HepG2 (cell line): ENCODE results near the gene HOXD4. TPM values are rescaled to one million over a fixed set of nuclear protein-coding genes. Genes with fewer than 3 reads are reported as not detected.

Experiments used
- DR1 ChIP-seq: sonication (generic); formaldehyde crosslinking; IDR thresholded peaks from 2 replicates; pipeline ENCODE4 v1.8.0; 2021; ENCODE audit warnings: mild to moderate bottlenecking, missing genetic modification reagents, inconsistent platforms
- EED ChIP-seq: sonication (generic); formaldehyde crosslinking; IDR thresholded peaks from 2 replicates; pipeline ENCODE4 v1.5.0; 2020; ENCODE audit warnings: mild to moderate bottlenecking, missing genetic modification reagents
- HOXA9 ChIP-seq: sonication (generic); formaldehyde crosslinking; IDR thresholded peaks from 2 replicates; pipeline ENCODE4 v1.8.1; 2022; ENCODE audit warnings: missing genetic modification reagents, mild to moderate bottlenecking, moderate library complexity, borderline replicate concordance
- IKZF4 ChIP-seq: sonication (generic); formaldehyde crosslinking; IDR thresholded peaks from 2 replicates; pipeline ENCODE4 v1.5.1; 2020; ENCODE audit warnings: borderline replicate concordance, mild to moderate bottlenecking, low read depth, missing genetic modification reagents; ENCODE audit errors: not compliant biosample characterization
- MAFF ChIP-seq: IDR thresholded peaks from 2 replicates; pipeline ENCODE4 v1.6.1; 2011; ENCODE audit warnings: low read depth, low read length, improper control_type of control experiment
- NCOR1 ChIP-seq: fragments of 200-600 bp; sonication (generic); IDR thresholded peaks from 2 replicates; pipeline ENCODE4 v1.7.0; 2017; ENCODE audit warnings: antibody characterized with exemption, low read length, borderline replicate concordance
- NONO ChIP-seq, 2 experiments: fragments of 450-650 bp in 1 of 2; sonication (generic) in 1 of 2; formaldehyde crosslinking in 1 of 2; IDR thresholded peaks in 1 of 2; conservative IDR thresholded peaks in 1 of 2; 2 replicates each; pipeline versions ENCODE4 v1.6.1 to v1.8.0; 2017 to 2022; ENCODE audit warnings: mild to moderate bottlenecking in 1 of 2, missing genetic modification reagents in 1 of 2, moderate library complexity in 1 of 2
- NPAS2 ChIP-seq: sonication (generic); formaldehyde crosslinking; IDR thresholded peaks from 2 replicates; pipeline ENCODE4 v1.8.0; 2022; ENCODE audit warnings: mild to moderate bottlenecking, missing genetic modification reagents, borderline replicate concordance
- NR2C2 ChIP-seq: sonication (generic); formaldehyde crosslinking; IDR thresholded peaks from 2 replicates; pipeline ENCODE4 v1.4.0; 2020; ENCODE audit warnings: missing genetic modification reagents, mild to moderate bottlenecking, moderate library complexity, borderline replicate concordance
- PHB2 ChIP-seq: fragments of 450-650 bp; IDR thresholded peaks from 2 replicates; pipeline ENCODE4 v1.6.1; 2018; ENCODE audit not compliant: partially characterized antibody
- SIX1 ChIP-seq: sonication (generic); formaldehyde crosslinking; IDR thresholded peaks from 2 replicates; pipeline ENCODE4 v1.4.0; 2020; ENCODE audit warnings: missing genetic modification reagents, borderline replicate concordance
- ZBTB7B ChIP-seq: sonication (generic); formaldehyde crosslinking; IDR thresholded peaks from 2 replicates; pipeline ENCODE4 v1.4.0; 2020; ENCODE audit warnings: missing genetic modification reagents
- ZNF101 ChIP-seq: sonication (generic); formaldehyde crosslinking; IDR thresholded peaks from 2 replicates; pipeline ENCODE4 v1.4.0; 2020; ENCODE audit warnings: mild to moderate bottlenecking, low read depth, missing genetic modification reagents, borderline replicate concordance
- ZNF430 ChIP-seq: sonication (generic); formaldehyde crosslinking; IDR thresholded peaks from 2 replicates; pipeline ENCODE4 v1.9.0; 2021; ENCODE audit warnings: mild to moderate bottlenecking, missing genetic modification reagents
- ZNF432 ChIP-seq: sonication (generic); formaldehyde crosslinking; IDR thresholded peaks from 2 replicates; pipeline ENCODE4 v1.5.0; 2020; ENCODE audit warnings: missing genetic modification reagents, mild to moderate bottlenecking, borderline replicate concordance
- ZNF547 ChIP-seq: sonication (generic); formaldehyde crosslinking; IDR thresholded peaks from 2 replicates; pipeline ENCODE4 v1.5.1; 2020; ENCODE audit warnings: mild to moderate bottlenecking, missing genetic modification reagents
- ZNF629 ChIP-seq: sonication (generic); formaldehyde crosslinking; conservative IDR thresholded peaks from 2 replicates; pipeline ENCODE4 v1.5.0; 2020; ENCODE audit warnings: missing genetic modification reagents
- ZNF670 ChIP-seq: sonication (generic); formaldehyde crosslinking; IDR thresholded peaks from 2 replicates; pipeline ENCODE4 v1.8.0; 2022; ENCODE audit warnings: mild to moderate bottlenecking, missing genetic modification reagents, borderline replicate concordance
- polyA plus RNA-seq, 8 experiments: library from polyadenylated mRNA; depleted of rRNA in 3 of 8; stranded (reverse) in 7 of 8; unstranded in 1 of 8; fragments of >200 nt; fragmentation: Illumina TruSeq in 4 of 8; extraction: Trizol in 4 of 8; gene quantifications; 2 replicates each; pipeline versions ENCODE4 v1.2.1 to v1.2.3, GENCODE V29; 2011 to 2016; ENCODE audit warnings: low read depth in 4 of 8, missing spikeins in 1 of 8, mixed read lengths in 1 of 8; ENCODE audit not compliant: insufficient read depth in 1 of 8
- total RNA-seq, 5 experiments: library from RNA; depleted of rRNA; stranded (reverse); fragments of >200 nt; fragmentation: Illumina TruSeq; extraction: Trizol; gene quantifications; 2 replicates each; pipeline ENCODE4 v1.2.3, GENCODE V29; 2016; ENCODE audit warnings: low read depth in 1 of 5
- TF ChIP-seq, protein P1 (sequence below): sonication (generic); formaldehyde crosslinking; IDR thresholded peaks from 2 replicates; pipeline ENCODE4 v1.5.0; 2020; ENCODE audit warnings: mild to moderate bottlenecking, missing genetic modification reagents, borderline replicate concordance
- TF ChIP-seq, protein P2 (sequence below): sonication (generic); formaldehyde crosslinking; IDR thresholded peaks from 2 replicates; pipeline ENCODE4 v1.5.1; 2020; ENCODE audit warnings: missing genetic modification reagents, mild to moderate bottlenecking, borderline replicate concordance

The HOXD4 gene
- total and polyA plus RNA-seq, 2 of the 13 experiments (the other 11 are each of a cell fraction or from before 2014, with no cell fraction given) = not detected

DNA sequence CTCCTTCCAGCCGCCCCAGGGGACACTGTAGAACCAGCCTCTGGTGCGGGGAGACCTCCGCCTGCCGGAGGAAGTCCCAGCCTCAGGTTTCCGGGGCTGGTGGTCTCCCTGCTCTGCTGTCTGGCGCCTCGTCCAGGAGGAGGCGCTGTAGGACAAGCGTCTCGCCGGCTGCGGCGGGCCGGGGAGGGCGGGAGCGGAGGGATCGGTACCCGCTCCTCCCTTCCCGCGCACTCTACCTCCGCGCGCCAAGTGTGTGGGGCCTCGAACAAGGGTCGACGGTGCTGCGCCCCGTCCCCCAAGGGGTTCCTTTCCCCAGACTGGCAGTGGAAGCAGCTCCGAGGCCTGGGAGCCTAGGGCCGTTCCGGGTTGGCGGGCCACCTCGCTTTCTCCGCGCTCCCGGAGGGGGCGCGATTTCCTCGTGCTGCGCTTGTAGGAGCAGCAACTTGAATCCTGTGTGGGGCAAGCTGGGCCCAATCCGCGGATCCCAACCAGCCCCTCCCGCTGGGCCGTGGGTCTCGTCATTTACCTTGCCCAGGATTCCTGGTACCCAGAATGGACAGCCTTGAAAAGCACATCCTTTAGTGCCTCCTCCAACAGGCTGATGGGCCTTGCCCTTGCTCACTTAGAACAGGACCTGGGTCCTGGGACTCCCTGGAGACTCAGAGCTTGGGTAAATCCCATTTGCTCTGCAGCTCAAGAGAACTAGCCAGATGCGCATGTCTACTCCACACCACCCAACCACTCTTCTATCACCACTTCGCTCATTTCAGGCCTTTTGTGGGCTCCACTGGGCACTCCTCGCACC is 10.6 kb upstream of the HOXD4 start (continued):
- TF ChIP-seq EED (CRISPR knock-in tag) (peak; percentile 97), HOXA9 (no peak), NR2C2 (CRISPR knock-in tag) (peak; percentile 49; the same call in 1 of the 2 replicates), DR1 (CRISPR knock-in tag) (no peak; the same call in 1 of the 2 replicates), SIX1 (CRISPR knock-in tag) (no peak), ZNF629 (CRISPR knock-in tag) (no peak), ZNF547 (CRISPR knock-in tag) (peak; percentile 89), NPAS2 (CRISPR knock-in tag) (no peak), NCOR1 (no peak), IKZF4 (peak; percentile 96), ZNF101 (CRISPR knock-in tag) (no peak), ZNF670 (CRISPR knock-in tag) (no peak), NONO (IDR thresholded peaks at IDR 0.05) (no peak), NONO (CRISPR knock-in tag; conservative IDR thresholded peaks at IDR 0.05) (peak; percentile 62; the same call in 1 of the 2 replicates), ZNF432 (no peak), ZNF430 (peak; percentile 65; the same call in 1 of the 2 replicates), ZBTB7B (CRISPR knock-in tag) (peak; percentile 94), MAFF (no peak), PHB2 (no peak)
- TF ChIP-seq, protein P1, sequence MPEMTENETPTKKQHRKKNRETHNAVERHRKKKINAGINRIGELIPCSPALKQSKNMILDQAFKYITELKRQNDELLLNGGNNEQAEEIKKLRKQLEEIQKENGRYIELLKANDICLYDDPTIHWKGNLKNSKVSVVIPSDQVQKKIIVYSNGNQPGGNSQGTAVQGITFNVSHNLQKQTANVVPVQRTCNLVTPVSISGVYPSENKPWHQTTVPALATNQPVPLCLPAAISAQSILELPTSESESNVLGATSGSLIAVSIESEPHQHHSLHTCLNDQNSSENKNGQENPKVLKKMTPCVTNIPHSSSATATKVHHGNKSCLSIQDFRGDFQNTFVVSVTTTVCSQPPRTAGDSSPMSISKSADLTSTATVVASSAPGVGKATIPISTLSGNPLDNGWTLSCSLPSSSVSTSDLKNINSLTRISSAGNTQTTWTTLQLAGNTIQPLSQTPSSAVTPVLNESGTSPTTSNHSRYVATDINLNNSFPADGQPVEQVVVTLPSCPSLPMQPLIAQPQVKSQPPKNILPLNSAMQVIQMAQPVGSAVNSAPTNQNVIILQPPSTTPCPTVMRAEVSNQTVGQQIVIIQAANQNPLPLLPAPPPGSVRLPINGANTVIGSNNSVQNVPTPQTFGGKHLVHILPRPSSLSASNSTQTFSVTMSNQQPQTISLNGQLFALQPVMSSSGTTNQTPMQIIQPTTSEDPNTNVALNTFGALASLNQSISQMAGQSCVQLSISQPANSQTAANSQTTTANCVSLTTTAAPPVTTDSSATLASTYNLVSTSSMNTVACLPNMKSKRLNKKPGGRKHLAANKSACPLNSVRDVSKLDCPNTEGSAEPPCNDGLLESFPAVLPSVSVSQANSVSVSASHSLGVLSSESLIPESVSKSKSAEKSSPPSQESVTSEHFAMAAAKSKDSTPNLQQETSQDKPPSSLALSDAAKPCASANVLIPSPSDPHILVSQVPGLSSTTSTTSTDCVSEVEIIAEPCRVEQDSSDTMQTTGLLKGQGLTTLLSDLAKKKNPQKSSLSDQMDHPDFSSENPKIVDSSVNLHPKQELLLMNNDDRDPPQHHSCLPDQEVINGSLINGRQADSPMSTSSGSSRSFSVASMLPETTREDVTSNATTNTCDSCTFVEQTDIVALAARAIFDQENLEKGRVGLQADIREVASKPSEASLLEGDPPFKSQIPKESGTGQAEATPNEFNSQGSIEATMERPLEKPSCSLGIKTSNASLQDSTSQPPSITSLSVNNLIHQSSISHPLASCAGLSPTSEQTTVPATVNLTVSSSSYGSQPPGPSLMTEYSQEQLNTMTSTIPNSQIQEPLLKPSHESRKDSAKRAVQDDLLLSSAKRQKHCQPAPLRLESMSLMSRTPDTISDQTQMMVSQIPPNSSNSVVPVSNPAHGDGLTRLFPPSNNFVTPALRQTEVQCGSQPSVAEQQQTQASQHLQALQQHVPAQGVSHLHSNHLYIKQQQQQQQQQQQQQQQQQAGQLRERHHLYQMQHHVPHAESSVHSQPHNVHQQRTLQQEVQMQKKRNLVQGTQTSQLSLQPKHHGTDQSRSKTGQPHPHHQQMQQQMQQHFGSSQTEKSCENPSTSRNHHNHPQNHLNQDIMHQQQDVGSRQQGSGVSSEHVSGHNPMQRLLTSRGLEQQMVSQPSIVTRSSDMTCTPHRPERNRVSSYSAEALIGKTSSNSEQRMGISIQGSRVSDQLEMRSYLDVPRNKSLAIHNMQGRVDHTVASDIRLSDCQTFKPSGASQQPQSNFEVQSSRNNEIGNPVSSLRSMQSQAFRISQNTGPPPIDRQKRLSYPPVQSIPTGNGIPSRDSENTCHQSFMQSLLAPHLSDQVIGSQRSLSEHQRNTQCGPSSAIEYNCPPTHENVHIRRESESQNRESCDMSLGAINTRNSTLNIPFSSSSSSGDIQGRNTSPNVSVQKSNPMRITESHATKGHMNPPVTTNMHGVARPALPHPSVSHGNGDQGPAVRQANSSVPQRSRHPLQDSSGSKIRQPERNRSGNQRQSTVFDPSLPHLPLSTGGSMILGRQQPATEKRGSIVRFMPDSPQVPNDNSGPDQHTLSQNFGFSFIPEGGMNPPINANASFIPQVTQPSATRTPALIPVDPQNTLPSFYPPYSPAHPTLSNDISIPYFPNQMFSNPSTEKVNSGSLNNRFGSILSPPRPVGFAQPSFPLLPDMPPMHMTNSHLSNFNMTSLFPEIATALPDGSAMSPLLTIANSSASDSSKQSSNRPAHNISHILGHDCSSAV (CRISPR knock-in tag) = peak; percentile 63; the same call in 1 of the 2 replicates
- TF ChIP-seq, protein P2, sequence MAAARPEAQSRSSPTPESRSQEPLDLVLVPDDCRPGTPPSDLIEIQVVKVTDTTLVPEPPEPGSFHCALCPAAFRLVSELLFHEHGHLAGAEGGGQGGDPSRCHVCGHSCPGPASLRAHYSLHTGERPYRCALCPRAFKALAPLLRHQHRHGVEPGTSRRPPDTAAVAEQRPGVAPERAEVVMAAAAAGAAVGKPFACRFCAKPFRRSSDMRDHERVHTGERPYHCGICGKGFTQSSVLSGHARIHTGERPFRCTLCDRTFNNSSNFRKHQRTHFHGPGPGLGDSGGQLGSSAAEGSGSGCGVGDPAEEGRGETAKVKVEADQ = peak; percentile 67; the same call in 1 of the 2 replicates
